ENCODE measurements around the gene SPNS2.

- TF ChIP-seq, protein P1, sequence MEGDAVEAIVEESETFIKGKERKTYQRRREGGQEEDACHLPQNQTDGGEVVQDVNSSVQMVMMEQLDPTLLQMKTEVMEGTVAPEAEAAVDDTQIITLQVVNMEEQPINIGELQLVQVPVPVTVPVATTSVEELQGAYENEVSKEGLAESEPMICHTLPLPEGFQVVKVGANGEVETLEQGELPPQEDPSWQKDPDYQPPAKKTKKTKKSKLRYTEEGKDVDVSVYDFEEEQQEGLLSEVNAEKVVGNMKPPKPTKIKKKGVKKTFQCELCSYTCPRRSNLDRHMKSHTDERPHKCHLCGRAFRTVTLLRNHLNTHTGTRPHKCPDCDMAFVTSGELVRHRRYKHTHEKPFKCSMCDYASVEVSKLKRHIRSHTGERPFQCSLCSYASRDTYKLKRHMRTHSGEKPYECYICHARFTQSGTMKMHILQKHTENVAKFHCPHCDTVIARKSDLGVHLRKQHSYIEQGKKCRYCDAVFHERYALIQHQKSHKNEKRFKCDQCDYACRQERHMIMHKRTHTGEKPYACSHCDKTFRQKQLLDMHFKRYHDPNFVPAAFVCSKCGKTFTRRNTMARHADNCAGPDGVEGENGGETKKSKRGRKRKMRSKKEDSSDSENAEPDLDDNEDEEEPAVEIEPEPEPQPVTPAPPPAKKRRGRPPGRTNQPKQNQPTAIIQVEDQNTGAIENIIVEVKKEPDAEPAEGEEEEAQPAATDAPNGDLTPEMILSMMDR (IDR thresholded peaks at IDR 0.05): no peak
- TF ChIP-seq ZFX (IDR thresholded peaks at IDR 0.05; ENCODE audit: borderline replicate concordance): no peak
These were observed 49.4 kb downstream of the SPNS2 start for GRCh38 chr17:4548061-4548461.

Measured in 22Rv1 (cell line).